ENCODE data around the gene NTRK1. TPM values are rescaled to one million over a fixed set of nuclear protein-coding genes. Genes with fewer than 3 reads are reported as not detected.

NTRK1 gene
- total RNA-seq, 1 experiment from 2014 or later, result 0.33 TPM

DNA sequence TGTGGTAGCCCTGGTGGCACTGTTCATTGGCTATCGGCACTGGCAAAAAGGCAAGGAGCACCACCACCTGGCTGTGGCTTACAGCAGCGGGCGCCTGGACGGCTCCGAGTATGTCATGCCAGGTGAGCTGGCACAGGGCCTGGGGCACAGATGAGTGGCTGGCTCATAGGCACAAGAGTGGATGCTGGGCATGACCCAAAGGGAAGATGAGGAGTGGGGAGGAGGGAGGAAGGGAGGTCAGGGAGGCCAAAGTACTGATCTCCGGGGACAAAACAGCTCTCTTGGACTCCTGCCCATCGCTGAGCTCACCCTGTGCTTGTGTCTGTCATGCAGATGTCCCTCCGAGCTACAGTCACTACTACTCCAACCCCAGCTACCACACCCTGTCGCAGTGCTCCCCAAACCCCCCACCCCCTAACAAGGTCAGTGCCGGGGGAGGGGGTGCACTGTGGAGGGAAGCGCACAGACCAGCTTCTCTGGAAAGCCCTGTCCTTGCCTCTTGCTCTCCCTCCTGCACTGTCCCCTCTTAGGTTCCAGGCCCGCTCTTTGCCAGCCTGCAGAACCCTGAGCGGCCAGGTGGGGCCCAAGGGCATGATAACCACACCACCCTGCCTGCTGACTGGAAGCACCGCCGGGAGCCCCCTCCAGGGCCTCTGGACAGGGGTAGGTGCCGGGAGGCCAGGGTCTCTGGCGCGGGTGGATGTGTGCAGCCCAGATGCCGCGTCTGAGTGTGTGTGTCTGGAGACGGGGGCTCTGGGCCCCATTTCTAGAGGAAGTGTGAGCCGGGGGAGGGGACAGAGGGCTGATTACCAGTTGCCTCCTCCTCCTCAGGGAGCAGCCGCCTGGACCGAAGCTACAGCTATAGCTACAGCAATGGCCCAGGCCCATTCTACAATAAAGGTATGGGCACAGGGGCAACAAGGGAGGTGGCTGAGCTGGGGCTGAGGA lies 52.5 kb downstream of the NTRK1 start:
- no peaks in the 10 kb centered on the region for H3K9me3 Mint-ChIP-seq (ENCODE audit: unreplicated experiment)
- POLR2A ChIA-PET, result no interaction called here
- no peak overlapping the region for H3K27ac Mint-ChIP-seq (ENCODE audit: low read depth, unreplicated experiment)
- H3K4me3 Mint-ChIP-seq (ENCODE audit: unreplicated experiment), result no peak overlapping the region
- TF ChIP-seq CTCF (IDR thresholded peaks at IDR 0.05; ENCODE audit: unreplicated experiment), result no peak
- H3K27me3 Mint-ChIP-seq (ENCODE audit: insufficient read depth, unreplicated experiment), result peaks cover 13% of the 10 kb centered on the region
- CTCF ChIA-PET, result interaction anchor here (0.6 to 1.6 kb wide), 8 partner anchors 19 to 242 kb away, joined by 3 to 7 read pairs (median 3); no protein-coding TSS in a partner anchor
- no peak for DNase-seq (ENCODE audit: unreplicated experiment)
- no TSS peak for BruUV-seq (replicated peaks)
- H3K36me3 Mint-ChIP-seq (ENCODE audit: insufficient read depth, unreplicated experiment), result peaks cover 4% of the 10 kb centered on the region
- H3K4me1 Mint-ChIP-seq (ENCODE audit: insufficient read depth, unreplicated experiment), result peaks cover 10% of the 10 kb centered on the region
- intact Hi-C loops (cut with micrococcal nuclease), result loop anchor here (10.0 kb wide), 1 partner anchor 242 kb away; no protein-coding TSS in a partner anchor

DNA sequence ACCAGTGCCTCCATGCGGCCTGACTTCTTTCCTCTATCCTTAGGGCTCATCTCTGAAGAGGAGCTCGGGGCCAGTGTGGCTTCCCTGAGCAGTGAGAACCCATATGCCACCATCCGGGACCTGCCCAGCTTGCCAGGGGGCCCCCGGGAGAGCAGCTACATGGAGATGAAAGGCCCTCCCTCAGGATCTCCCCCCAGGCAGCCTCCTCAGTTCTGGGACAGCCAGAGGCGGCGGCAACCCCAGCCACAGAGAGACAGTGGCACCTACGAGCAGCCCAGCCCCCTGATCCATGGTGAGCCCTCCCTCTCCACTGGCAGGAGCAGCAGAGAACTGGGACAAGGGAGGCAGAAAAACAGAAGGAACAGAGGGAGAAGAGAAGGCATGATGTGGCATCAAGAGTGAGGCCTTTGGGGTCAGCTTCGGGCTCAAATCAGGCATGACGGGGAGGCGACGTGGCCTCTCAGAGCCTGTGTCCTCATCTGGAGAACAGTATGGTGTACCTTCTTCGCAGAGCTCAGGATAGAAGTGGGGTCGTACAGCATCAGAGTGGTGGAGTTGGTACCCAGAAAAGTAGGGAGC lies 53.2 kb downstream of the NTRK1 start:
- CTCF ChIA-PET, result interaction anchor here (0.6 to 1.6 kb wide), 4 partner anchors 21 to 76 kb away, joined by 3 to 7 read pairs (median 4); no protein-coding TSS in a partner anchor
- peaks cover 15% of the 10 kb centered on the region for H3K4me1 Mint-ChIP-seq (ENCODE audit: insufficient read depth, unreplicated experiment)
- H3K27ac Mint-ChIP-seq (ENCODE audit: low read depth, unreplicated experiment), result no peak overlapping the region
- no peaks in the 10 kb centered on the region for H3K9me3 Mint-ChIP-seq (ENCODE audit: unreplicated experiment)
- POLR2A ChIA-PET, result no interaction called here
- H3K4me3 Mint-ChIP-seq (ENCODE audit: unreplicated experiment), result no peak overlapping the region
- BruUV-seq (replicated peaks), result no TSS peak
- peaks cover 4% of the 10 kb centered on the region for H3K36me3 Mint-ChIP-seq (ENCODE audit: insufficient read depth, unreplicated experiment)
- TF ChIP-seq CTCF (IDR thresholded peaks at IDR 0.05; ENCODE audit: unreplicated experiment), result no peak
- intact Hi-C loops (cut with micrococcal nuclease), result loop anchor here (10.0 kb wide), 1 partner anchor 241 kb away; no protein-coding TSS in a partner anchor
- H3K27me3 Mint-ChIP-seq (ENCODE audit: insufficient read depth, unreplicated experiment), result peaks cover 13% of the 10 kb centered on the region
- DNase-seq (ENCODE audit: unreplicated experiment), result no peak

DNA sequence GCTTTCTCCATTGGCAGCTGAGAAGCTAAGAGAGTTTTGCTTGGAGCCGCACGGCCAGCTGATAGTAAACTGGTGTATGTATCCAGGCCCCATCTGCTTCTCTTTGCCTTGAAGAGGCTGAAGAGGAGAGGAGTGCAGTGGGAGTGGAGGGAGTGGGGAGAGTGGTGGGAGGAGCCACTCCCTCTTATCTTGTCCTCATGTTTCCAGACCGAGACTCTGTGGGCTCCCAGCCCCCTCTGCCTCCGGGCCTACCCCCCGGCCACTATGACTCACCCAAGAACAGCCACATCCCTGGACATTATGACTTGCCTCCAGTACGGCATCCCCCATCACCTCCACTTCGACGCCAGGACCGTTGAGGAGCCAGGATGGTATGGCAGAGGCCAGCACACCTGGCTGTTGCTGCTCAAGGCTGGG lies 53.8 kb downstream of the NTRK1 start:
- ChIA-PET POLR2A (no interaction called here), CTCF (interaction anchor here (1.3 to 1.6 kb wide), 2 partner anchors 22 to 76 kb away, joined by 4 to 7 read pairs; no protein-coding TSS in a partner anchor)
- no TSS peak for BruUV-seq (replicated peaks)
- Mint-ChIP-seq H3K4me3 (ENCODE audit: unreplicated experiment) (no peak overlapping the region), H3K9me3 (ENCODE audit: unreplicated experiment) (no peaks in the 10 kb centered on the region), H3K27ac (ENCODE audit: low read depth, unreplicated experiment) (no peak overlapping the region), H3K4me1 (ENCODE audit: insufficient read depth, unreplicated experiment) (peaks cover 20% of the 10 kb centered on the region), H3K36me3 (ENCODE audit: insufficient read depth, unreplicated experiment) (peaks cover 4% of the 10 kb centered on the region), H3K27me3 (ENCODE audit: insufficient read depth, unreplicated experiment) (peaks cover 13% of the 10 kb centered on the region)
- no peak for DNase-seq (ENCODE audit: unreplicated experiment)
- TF ChIP-seq CTCF (IDR thresholded peaks at IDR 0.05; ENCODE audit: unreplicated experiment), result no peak
- intact Hi-C loops (cut with micrococcal nuclease), result loop anchor here (10.0 kb wide), 1 partner anchor 240 kb away; no protein-coding TSS in a partner anchor
